H9 (cell line): ENCODE results near the gene BLTP3B. TPM values are rescaled to one million over a fixed set of nuclear protein-coding genes. Genes with fewer than 3 reads are reported as not detected.

Source experiments
- DNase-seq: peaks from one replicate; pipeline ENCODE4 v3.0.0-alpha.2; 2017
- H2AFZ ChIP-seq: one replicate; pipeline ENCODE4 v1.6.1; 2013; ENCODE audit warnings: mild to moderate bottlenecking, low read length, control low read depth, moderate library complexity
- H2AK5ac ChIP-seq: 2 replicates; pipeline ENCODE4 v1.6.1; 2013; ENCODE audit warnings: low read length, control low read depth, mixed read lengths; ENCODE audit not compliant: insufficient read length
- H2BK120ac ChIP-seq: one replicate; pipeline ENCODE4 v1.6.1; 2013; ENCODE audit warnings: low read depth, mild to moderate bottlenecking, low read length, control low read depth, inconsistent platforms; ENCODE audit not compliant: poor library complexity, severe bottlenecking
- H2BK12ac ChIP-seq: 2 replicates; pipeline ENCODE4 v1.6.1; 2013; ENCODE audit warnings: low read length, control low read depth, mixed read lengths, low read depth; ENCODE audit not compliant: insufficient read length
- H2BK15ac ChIP-seq: 2 replicates; pipeline ENCODE4 v1.6.1; 2013; ENCODE audit warnings: low read depth, low read length, control low read depth
- H2BK20ac ChIP-seq: one replicate; pipeline ENCODE4 v1.6.1; 2013; ENCODE audit warnings: low read depth, mild to moderate bottlenecking, low read length, control low read depth, inconsistent platforms; ENCODE audit not compliant: poor library complexity, severe bottlenecking
- H2BK5ac ChIP-seq: 2 replicates; pipeline ENCODE4 v1.6.1; 2013; ENCODE audit warnings: low read length, control low read depth, mixed read lengths; ENCODE audit not compliant: insufficient read length
- H3K14ac ChIP-seq: 2 replicates; pipeline ENCODE4 v1.6.1; 2013; ENCODE audit warnings: low read length, control low read depth; ENCODE audit not compliant: insufficient read depth
- H3K18ac ChIP-seq: 2 replicates; pipeline ENCODE4 v1.6.1; 2013; ENCODE audit warnings: low read depth, mild to moderate bottlenecking, mixed read lengths, low read length, control low read depth; ENCODE audit not compliant: insufficient read length
- H3K23ac ChIP-seq: 2 replicates; pipeline ENCODE4 v1.6.1; 2013; ENCODE audit warnings: low read length, control low read depth, mixed read lengths, low read depth; ENCODE audit not compliant: insufficient read length
- H3K23me2 ChIP-seq: 2 replicates; pipeline ENCODE4 v1.6.1; 2013; ENCODE audit warnings: low read depth, mild to moderate bottlenecking, mixed read lengths, low read length, control low read depth; ENCODE audit not compliant: insufficient read length, poor library complexity, severe bottlenecking
- H3K27ac ChIP-seq: 2 replicates; pipeline ENCODE4 v1.5.1; 2013; ENCODE audit warnings: low read length, control low read depth, mixed read lengths, low read depth; ENCODE audit not compliant: insufficient read length
- H3K27me3 ChIP-seq: 2 replicates; pipeline ENCODE4 v1.6.1; 2013; ENCODE audit warnings: low read length, control low read depth, inconsistent platforms; ENCODE audit not compliant: insufficient read depth
- H3K4ac ChIP-seq: 2 replicates; pipeline ENCODE4 v1.6.1; 2013; ENCODE audit warnings: low read depth, mild to moderate bottlenecking, control low read depth, inconsistent platforms, low read length, moderate library complexity
- H3K4me1 ChIP-seq: 2 replicates; pipeline ENCODE4 v1.6.1; 2013; ENCODE audit warnings: low read length, control low read depth, inconsistent platforms; ENCODE audit not compliant: insufficient read depth
- H3K4me2 ChIP-seq: 2 replicates; pipeline ENCODE4 v1.6.1; 2013; ENCODE audit warnings: low read length, control low read depth, mixed read lengths; ENCODE audit not compliant: insufficient read length, insufficient read depth
- H3K56ac ChIP-seq: 2 replicates; pipeline ENCODE4 v1.6.1; 2013; ENCODE audit warnings: low read depth, mild to moderate bottlenecking, mixed read lengths, low read length, control low read depth; ENCODE audit not compliant: insufficient read length
- H3K79me1 ChIP-seq: 2 replicates; pipeline ENCODE4 v1.6.1; 2013; ENCODE audit warnings: low read depth, mild to moderate bottlenecking, moderate library complexity, low read length, control low read depth, inconsistent platforms; ENCODE audit not compliant: insufficient read depth, poor library complexity, severe bottlenecking
- H3K79me2 ChIP-seq: 2 replicates; pipeline ENCODE4 v1.6.1; 2013; ENCODE audit warnings: low read length, control low read depth, inconsistent platforms; ENCODE audit not compliant: insufficient read depth
- H3K9ac ChIP-seq: 2 replicates; pipeline ENCODE4 v1.6.1; 2013; ENCODE audit warnings: low read length, control low read depth, mixed read lengths; ENCODE audit not compliant: insufficient read length; ENCODE audit errors: extremely low read depth
- H3K9me3 ChIP-seq: one replicate; pipeline ENCODE4 v1.6.1; 2013; ENCODE audit warnings: low read depth, low read length, inconsistent platforms; ENCODE audit not compliant: control insufficient read depth
- H3T11ph ChIP-seq: one replicate; pipeline ENCODE4 v1.6.1; 2013; ENCODE audit warnings: mild to moderate bottlenecking, low read length, control low read depth, inconsistent platforms
- H4K20me1 ChIP-seq: one replicate; pipeline ENCODE4 v1.6.1; 2013; ENCODE audit not compliant: control insufficient read depth, insufficient read length, insufficient read depth
- H4K5ac ChIP-seq: 2 replicates; pipeline ENCODE4 v1.6.1; 2013; ENCODE audit warnings: low read depth, mild to moderate bottlenecking, mixed read lengths, low read length, control low read depth; ENCODE audit not compliant: insufficient read length
- H4K8ac ChIP-seq: replicated peaks from 2 replicates; pipeline ENCODE4 v1.6.1; 2013; ENCODE audit warnings: low read length, control low read depth, mixed read lengths, low read depth; ENCODE audit not compliant: insufficient read length
- H4K91ac ChIP-seq: 2 replicates; pipeline ENCODE4 v1.6.1; 2013; ENCODE audit warnings: low read depth, mild to moderate bottlenecking, moderate library complexity, mixed read lengths, low read length, control low read depth; ENCODE audit not compliant: insufficient read length
- H3K27ac Mint-ChIP-seq, 3 experiments: 2 replicates in 2 of 3; 3 replicates in 1 of 3; pipeline ENCODE4 v1.8.0; 2020 to 2021; ENCODE audit warnings: mixed read lengths in 3 of 3, mild to moderate bottlenecking in 1 of 3, moderate library complexity in 1 of 3
- H3K27me3 Mint-ChIP-seq: 2 replicates; pipeline ENCODE4 v1.8.0; 2021; ENCODE audit warnings: low read depth, mild to moderate bottlenecking, moderate library complexity, mixed read lengths
- H3K36me3 Mint-ChIP-seq, 3 experiments: 2 replicates in 2 of 3; 3 replicates in 1 of 3; pipeline ENCODE4 v1.8.0; 2020 to 2021; ENCODE audit warnings: low read depth in 3 of 3, mixed read lengths in 3 of 3; ENCODE audit not compliant: insufficient read depth in 1 of 3
- H3K4me1 Mint-ChIP-seq, 2 experiments: 2 replicates each; pipeline ENCODE4 v1.8.0; 2020; ENCODE audit warnings: mixed read lengths in 2 of 2
- H3K4me3 Mint-ChIP-seq, 2 experiments: 2 replicates in 1 of 2; 3 replicates in 1 of 2; pipeline ENCODE4 v1.8.0; 2020 to 2021; ENCODE audit warnings: mild to moderate bottlenecking in 2 of 2, mixed read lengths in 2 of 2, moderate library complexity in 1 of 2
- H3K9me3 Mint-ChIP-seq, 2 experiments: 2 replicates in 1 of 2; 3 replicates in 1 of 2; pipeline ENCODE4 v1.8.0; 2020; ENCODE audit warnings: mild to moderate bottlenecking in 2 of 2, mixed read lengths in 2 of 2, moderate library complexity in 1 of 2
- WGBS: extraction: QIAGEN DNeasy Blood & Tissue Kit; methylation state at CpG from one replicate; pipeline ENCODE4 v1.1.7; 2013; ENCODE audit warnings: missing lambda C conversion rate, low lambda C conversion rate, mixed read lengths; ENCODE audit not compliant: insufficient read length; ENCODE audit errors: extremely low coverage; 5-methylcytosine and 5-hydroxymethylcytosine counted together
- total RNA-seq: library from RNA; stranded (reverse); gene quantifications from 2 replicates; pipeline ENCODE4 v1.2.1, GENCODE V29; 2021
- TF ChIP-seq, protein P1 (sequence below): fragments of 200-600 bp; sonication (generic); conservative IDR thresholded peaks from 3 replicates; pipeline ENCODE4 v1.8.0; 2021; ENCODE audit warnings: antibody characterized with exemption, mild to moderate bottlenecking

BLTP3B gene
- total RNA-seq, 1 experiment from 2014 or later: 20.7 TPM

DNA sequence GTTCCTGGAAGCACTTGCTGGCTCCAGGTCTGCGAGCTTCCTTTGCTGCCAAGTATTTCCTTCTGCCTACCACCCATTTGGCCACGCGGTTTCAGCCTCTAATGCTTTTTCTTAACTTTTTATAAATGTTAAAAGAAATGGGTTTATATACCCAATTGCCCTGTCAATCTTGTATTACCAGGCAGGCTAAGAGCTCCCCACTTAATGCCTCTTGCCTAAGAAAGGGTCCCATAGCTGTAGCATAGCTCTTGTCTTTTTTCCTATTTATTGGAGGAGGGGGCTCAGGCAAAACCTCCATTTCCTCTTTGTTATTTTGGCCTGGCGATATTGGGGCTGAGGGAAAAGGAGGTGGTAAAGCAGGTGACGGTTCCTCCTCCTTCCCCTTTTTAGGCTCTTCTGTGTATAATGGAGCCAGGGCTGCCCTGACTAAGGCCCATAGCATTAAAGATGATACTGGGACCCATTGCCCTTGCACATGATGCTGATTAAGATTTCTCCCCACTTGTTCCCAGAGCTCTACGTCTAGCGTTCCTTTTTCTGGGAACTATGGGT lies 21.6 kb upstream of the BLTP3B start:
- H2BK120ac ChIP-seq: no peak overlapping the region
- peak overlapping the region; percentile 90 to 99 (median 94); a peak in 5 of 7 replicates for H3K27ac Mint-ChIP-seq
- no peak overlapping the region for H4K91ac ChIP-seq
- no peaks in the 10 kb centered on the region for H3K9me3 ChIP-seq
- H3K9ac ChIP-seq: no peak overlapping the region
- no peak overlapping the region for H3K27ac ChIP-seq
- no peak overlapping the region for H2BK20ac ChIP-seq
- H3K14ac ChIP-seq: no peak overlapping the region
- no peak overlapping the region for H3K23ac ChIP-seq
- H3T11ph ChIP-seq: no peak overlapping the region
- TF ChIP-seq, protein P1, sequence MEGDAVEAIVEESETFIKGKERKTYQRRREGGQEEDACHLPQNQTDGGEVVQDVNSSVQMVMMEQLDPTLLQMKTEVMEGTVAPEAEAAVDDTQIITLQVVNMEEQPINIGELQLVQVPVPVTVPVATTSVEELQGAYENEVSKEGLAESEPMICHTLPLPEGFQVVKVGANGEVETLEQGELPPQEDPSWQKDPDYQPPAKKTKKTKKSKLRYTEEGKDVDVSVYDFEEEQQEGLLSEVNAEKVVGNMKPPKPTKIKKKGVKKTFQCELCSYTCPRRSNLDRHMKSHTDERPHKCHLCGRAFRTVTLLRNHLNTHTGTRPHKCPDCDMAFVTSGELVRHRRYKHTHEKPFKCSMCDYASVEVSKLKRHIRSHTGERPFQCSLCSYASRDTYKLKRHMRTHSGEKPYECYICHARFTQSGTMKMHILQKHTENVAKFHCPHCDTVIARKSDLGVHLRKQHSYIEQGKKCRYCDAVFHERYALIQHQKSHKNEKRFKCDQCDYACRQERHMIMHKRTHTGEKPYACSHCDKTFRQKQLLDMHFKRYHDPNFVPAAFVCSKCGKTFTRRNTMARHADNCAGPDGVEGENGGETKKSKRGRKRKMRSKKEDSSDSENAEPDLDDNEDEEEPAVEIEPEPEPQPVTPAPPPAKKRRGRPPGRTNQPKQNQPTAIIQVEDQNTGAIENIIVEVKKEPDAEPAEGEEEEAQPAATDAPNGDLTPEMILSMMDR: no peak
- no peak overlapping the region for H4K5ac ChIP-seq
- H3K9me3 Mint-ChIP-seq: peaks cover 2 to 16% of the 10 kb centered on the region in 2 experiments; a peak in 4 of 5 replicates
- no peak overlapping the region for H2AFZ ChIP-seq
- no peak overlapping the region for H2BK5ac ChIP-seq
- no peak overlapping the region for H2BK12ac ChIP-seq
- H4K8ac ChIP-seq: no peak overlapping the region
- H3K4me1 Mint-ChIP-seq: peaks cover 30 to 46% of the 10 kb centered on the region in 2 experiments
- H3K18ac ChIP-seq: no peak overlapping the region
- H3K4me1 ChIP-seq: no peaks in the 10 kb centered on the region; the same call in 1 of the 2 replicates
- no peaks in the 10 kb centered on the region for H4K20me1 ChIP-seq
- no peaks in the 10 kb centered on the region for H3K27me3 Mint-ChIP-seq
- no peak overlapping the region for H2AK5ac ChIP-seq
- H2BK15ac ChIP-seq: no peak overlapping the region
- no peaks in the 10 kb centered on the region for H3K79me1 ChIP-seq
- H3K36me3 Mint-ChIP-seq: peaks cover 23 to 37% (median 36%) of the 10 kb centered on the region in 3 experiments
- no peak overlapping the region for H3K56ac ChIP-seq
- peak overlapping the region; percentile 52 for H3K4me2 ChIP-seq
- H3K4me3 Mint-ChIP-seq: peak overlapping the region; percentile 61 to 75
- H3K79me2 ChIP-seq: no peaks in the 10 kb centered on the region; the same call in 1 of the 2 replicates
- H3K27me3 ChIP-seq: no peaks in the 10 kb centered on the region
- no peak for DNase-seq
- WGBS: no CpG with 5 or more reads among the region's 7 CpGs
- no peak overlapping the region for H3K4ac ChIP-seq
- H3K23me2 ChIP-seq: no peaks in the 10 kb centered on the region
